GM19023 (cell line): Measurements from ENCODE around the gene DIPK1C.

Source experiments
- ATAC-seq: cut with Tn5 transposase; IDR thresholded peaks from one replicate; pipeline ENCODE4 v1.9.1; 2021; ENCODE audit warnings: mild to moderate bottlenecking, moderate library complexity; ENCODE audit not compliant: unreplicated experiment

The DIPK1C gene

GRCh38 chr18:74390900-74391299 lies 66.2 kb downstream of the DIPK1C start:
- no peak for ATAC-seq

GRCh38 chr18:74389991-74390390 lies 67.1 kb downstream of the DIPK1C start:
- ATAC-seq, result no peak

- no peak for ATAC-seq
Measured at GRCh38 chr18:74389171-74389927, 67.8 kb downstream of the DIPK1C start.

- no peak for ATAC-seq
Measured at GRCh38 chr18:74388227-74388626, 68.9 kb downstream of the DIPK1C start.

- no peak for ATAC-seq
Measured at GRCh38 chr18:74387383-74387782, 69.7 kb downstream of the DIPK1C start.
